A549 (cell line): ENCODE results near the gene PRKACG. TPM values are rescaled to one million over a fixed set of nuclear protein-coding genes. Genes with fewer than 3 reads are reported as not detected.
"Not testable (repeated sequence)": the region's sequence is repeated elsewhere in the genome, so short reads cannot be mapped to it uniquely, and the experiment has no call there.

Experiments
- ATAC-seq, 2 experiments: fragments of 200-7000 bp in 1 of 2; fragments of >200 bp in 1 of 2; cut with Nextera tagmentation in 1 of 2; cut with Tn5 transposase in 1 of 2; 3 replicates each; pipeline versions ENCODE4 v1.8.0 to v1.9.1; 2018 to 2020; ENCODE audit warnings: mild to moderate bottlenecking in 1 of 2, moderate library complexity in 1 of 2
- CTCF ChIA-PET: fragments of 300-600 bp; sonication (Branson Sonifier 250); formaldehyde crosslinking; extraction: SDS; loops from one replicate; lab custom pipeline; 2021; ENCODE audit warnings: antibody characterized with exemption, inconsistent platforms; lab: Yijun Ruan, JAX
- POLR2A ChIA-PET: fragments of 350-600 bp; formaldehyde crosslinking; extraction: SDS; loops from one replicate; lab custom pipeline; 2021; ENCODE audit warnings: antibody characterized with exemption, inconsistent platforms; lab: Yijun Ruan, JAX
- DNase-seq, 2 experiments: peaks; one replicate each; pipeline versions ENCODE4 v3.0.0 to v3.0.0-alpha.2; 2011 to 2016; ENCODE audit warnings: low read depth in 1 of 2, low spot score in 1 of 2
- FAIRE-seq: peaks from 2 replicates; lab custom pipeline; 2011; peaks lifted over from hg19 to GRCh38; lab: Jason Lieb, UNC
- H3K27ac ChIP-seq, 2 experiments: fragments of >200 bp; sonication (Bioruptor Twin); formaldehyde crosslinking; 3 replicates each; pipeline ENCODE4 v1.5.1; 2016 to 2017
- H3K4me1 ChIP-seq: fragments of >200 bp; sonication (Bioruptor Twin); formaldehyde crosslinking; 3 replicates; pipeline ENCODE4 v1.6.1; 2016
- H3K4me2 ChIP-seq: fragments of >200 bp; sonication (Bioruptor Twin); formaldehyde crosslinking; 3 replicates; pipeline ENCODE4 v1.6.1; 2016
- H3K4me3 ChIP-seq: fragments of >200 bp; sonication (Bioruptor Twin); formaldehyde crosslinking; 3 replicates; pipeline ENCODE4 v1.5.1; 2016
- H3K9me3 ChIP-seq: fragments of >200 bp; sonication (Bioruptor Twin); formaldehyde crosslinking; 3 replicates; pipeline ENCODE4 v1.6.1; 2016
- CHD4 ChIP-seq: fragments of 200-600 bp; sonication (generic); IDR thresholded peaks from 2 replicates; pipeline ENCODE4 v1.6.1; 2016; ENCODE audit warnings: antibody characterized with exemption, mild to moderate bottlenecking, borderline replicate concordance
- EHF ChIP-seq: fragments of 250-450 bp; sonication (Bioruptor Pico); IDR thresholded peaks from 2 replicates; pipeline ENCODE4 v1.5.0; 2020; ENCODE audit warnings: mild to moderate bottlenecking
- EHMT2 ChIP-seq: fragments of 200-600 bp; sonication (generic); IDR thresholded peaks from 2 replicates; pipeline ENCODE4 v1.6.1; 2016; ENCODE audit warnings: antibody characterized with exemption, low read depth, mild to moderate bottlenecking, moderate library complexity
- EP300 ChIP-seq, 2 experiments: fragments of >200 bp; sonication (Bioruptor Twin); formaldehyde crosslinking; IDR thresholded peaks; 2 replicates in 1 of 2; 3 replicates in 1 of 2; pipeline ENCODE4 v1.6.1; 2016 to 2017
- FOSB ChIP-seq: fragments of 250-450 bp; sonication (Bioruptor Pico); IDR thresholded peaks from 2 replicates; pipeline ENCODE4 v1.5.0; 2020; ENCODE audit warnings: mild to moderate bottlenecking, moderate library complexity
- FOXS1 ChIP-seq: fragments of 250-450 bp; sonication (Bioruptor Pico); IDR thresholded peaks from 2 replicates; pipeline ENCODE4 v1.5.0; 2020; ENCODE audit warnings: mild to moderate bottlenecking, moderate library complexity
- GATA3 ChIP-seq: IDR thresholded peaks from 2 replicates; pipeline ENCODE4 v1.6.1; 2012; ENCODE audit warnings: borderline replicate concordance
- HES2 ChIP-seq: fragments of >200 bp; sonication (Bioruptor Twin); formaldehyde crosslinking; IDR thresholded peaks from 2 replicates; pipeline ENCODE4 v1.6.1; 2016
- HOXB13 ChIP-seq: fragments of 250-450 bp; sonication (Bioruptor Pico); IDR thresholded peaks from 2 replicates; pipeline ENCODE4 v1.5.0; 2020; ENCODE audit warnings: low read depth, mild to moderate bottlenecking, moderate library complexity
- HOXB5 ChIP-seq: fragments of 250-450 bp; sonication (Bioruptor Pico); IDR thresholded peaks from 2 replicates; pipeline ENCODE4 v1.5.0; 2020; ENCODE audit warnings: mild to moderate bottlenecking, moderate library complexity
- KDM1A ChIP-seq: fragments of 200-600 bp; sonication (generic); IDR thresholded peaks from 2 replicates; pipeline ENCODE4 v1.6.1; 2016; ENCODE audit warnings: low read depth, mild to moderate bottlenecking
- KDM5A ChIP-seq: fragments of 200-600 bp; sonication (generic); IDR thresholded peaks from 2 replicates; pipeline ENCODE4 v1.6.1; 2016; ENCODE audit warnings: antibody characterized with exemption, mild to moderate bottlenecking
- MAFK ChIP-seq: fragments of 450-650 bp; IDR thresholded peaks from 2 replicates; pipeline ENCODE4 v1.6.1; 2014; ENCODE audit not compliant: partially characterized antibody
- MAX ChIP-seq: IDR thresholded peaks from 2 replicates; pipeline ENCODE4 v1.6.1; 2012
- MYC ChIP-seq: IDR thresholded peaks from 2 replicates; pipeline ENCODE4 v1.6.1; 2012; ENCODE audit warnings: mild to moderate bottlenecking, inconsistent platforms, low read length, improper control_type of control experiment, borderline replicate concordance
- POLR2A ChIP-seq: IDR thresholded peaks from 2 replicates; pipeline ENCODE4 v1.6.1; 2012; ENCODE audit warnings: mild to moderate bottlenecking, low read length
- RAD21 ChIP-seq, 2 experiments: fragments of >200 bp in 1 of 2; sonication (Bioruptor Twin) in 1 of 2; formaldehyde crosslinking in 1 of 2; IDR thresholded peaks in 1 of 2; conservative IDR thresholded peaks in 1 of 2; 2 replicates in 1 of 2; 3 replicates in 1 of 2; pipeline ENCODE4 v1.6.1; 2012 to 2018; ENCODE audit warnings: inconsistent platforms in 1 of 2
- RARB ChIP-seq: fragments of 250-450 bp; sonication (Bioruptor Pico); IDR thresholded peaks from 2 replicates; pipeline ENCODE4 v1.8.0; 2021; ENCODE audit warnings: mild to moderate bottlenecking, moderate library complexity
- RFX5 ChIP-seq: fragments of 450-650 bp; IDR thresholded peaks from 2 replicates; pipeline ENCODE4 v1.7.1; 2014; ENCODE audit warnings: antibody characterized with exemption, mild to moderate bottlenecking, moderate library complexity
- SMC3 ChIP-seq: fragments of >200 bp; sonication (Bioruptor Twin); formaldehyde crosslinking; IDR thresholded peaks from 3 replicates; pipeline ENCODE4 v1.6.1; 2018; ENCODE audit warnings: inconsistent platforms
- TFCP2L1 ChIP-seq: fragments of 250-450 bp; sonication (Bioruptor Pico); IDR thresholded peaks from 2 replicates; pipeline ENCODE4 v1.5.0; 2021; ENCODE audit warnings: mild to moderate bottlenecking
- ZC3H11A ChIP-seq: fragments of 450-650 bp; IDR thresholded peaks from 2 replicates; pipeline ENCODE4 v1.6.1; 2014; ENCODE audit warnings: antibody characterized with exemption, mild to moderate bottlenecking
- WGBS: methylation state at CpG from one replicate; pipeline ENCODE4 v1.1.6; 2017; ENCODE audit errors: missing lambda C conversion rate; 5-methylcytosine and 5-hydroxymethylcytosine counted together
- polyA plus RNA-seq, 4 experiments: library from polyadenylated mRNA; depleted of rRNA in 3 of 4; stranded (reverse); fragments of >200 nt; fragmentation: RNase III in 1 of 4; extraction: RNeasy Plus Mini Kit Qiagen cat#74134 plus additional on column Dnase treatment in 1 of 4; gene quantifications; 2 replicates in 3 of 4; 3 replicates in 1 of 4; pipeline ENCODE4 v1.2.3, GENCODE V29; 2011 to 2017
- TF ChIP-seq, protein P1 (sequence below): fragments of 200-600 bp; sonication (generic); IDR thresholded peaks from 2 replicates; pipeline ENCODE4 v1.6.1; 2016; ENCODE audit warnings: antibody characterized with exemption, mild to moderate bottlenecking, moderate library complexity
- TF ChIP-seq, protein P2 (sequence below): fragments of >200 bp; sonication (Bioruptor Twin); formaldehyde crosslinking; IDR thresholded peaks from 3 replicates; pipeline ENCODE4 v1.6.1; 2016

PRKACG gene
- polyA plus RNA-seq, 2 of the 4 experiments (the other 2 are of a cell fraction) = not detected

- CTCF ChIA-PET = interaction anchor here (0.6 to 1.9 kb wide), 2 partner anchors 38 to 412 kb away, joined by 3 to 5 read pairs; no protein-coding TSS in a partner anchor
- FAIRE-seq = no peak
Observed at GRCh38 chr9:68995776-68996175, 18.1 kb downstream of the PRKACG start.

DNA sequence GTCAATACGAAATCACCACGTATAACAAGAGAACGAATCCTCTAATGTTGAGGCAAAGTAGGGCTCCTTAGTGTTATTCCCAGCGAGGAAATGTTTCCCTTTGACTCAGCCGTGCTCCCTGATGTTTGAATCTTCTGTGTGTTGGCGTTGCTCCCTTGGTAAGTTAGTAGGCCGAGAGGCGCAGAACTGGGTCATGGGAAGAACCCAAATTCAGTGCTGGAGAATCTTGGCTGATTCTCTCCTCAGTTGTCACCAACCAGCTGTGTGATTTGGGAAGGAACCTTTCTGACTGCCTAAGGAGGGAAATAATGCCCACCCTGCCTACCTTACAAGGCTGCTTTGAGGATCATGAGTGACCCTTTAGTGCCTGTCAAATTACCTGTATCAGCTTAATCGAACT lies 22.5 kb downstream of the PRKACG start:
- no peaks in the 10 kb centered on the region for H3K9me3 ChIP-seq
- ChIA-PET POLR2A (no interaction called here), CTCF (interaction anchor here (1.4 kb wide), 1 partner anchor 408 kb away, joined by 5 read pairs; no protein-coding TSS in a partner anchor)
- ATAC-seq (no peak), DNase-seq (no peak), FAIRE-seq (no peak)
- no peak overlapping the region for H3K4me2 ChIP-seq
- H3K4me1 ChIP-seq = no peaks in the 10 kb centered on the region
- no peak overlapping the region for H3K27ac ChIP-seq
- 42% methylated on average over 9 of the region's 9 CpGs for WGBS
- TF ChIP-seq HOXB5 (CRISPR knock-in tag) (no peak), RFX5 (no peak), KDM1A (no peak), MAFK (no peak), FOSB (CRISPR knock-in tag) (no peak), EHMT2 (no peak), SMC3 (no peak), RARB (CRISPR knock-in tag) (no peak), ZC3H11A (no peak), POLR2A (no peak)
- H3K4me3 ChIP-seq = no peak overlapping the region

More at GRCh38 chr9:68995776-68996175, 18.1 kb downstream of the PRKACG start:
- TF ChIP-seq EHF (CRISPR knock-in tag) (no peak), TFCP2L1 (CRISPR knock-in tag) (no peak), HOXB13 (CRISPR knock-in tag) (no peak), MYC (no peak), RFX5 (no peak), HES2 (no peak), MAX (no peak), RAD21 (conservative IDR thresholded peaks at IDR 0.05 in 1 of 2, IDR thresholded peaks at IDR 0.05 in 1 of 2) (no peak), CHD4 (no peak), RARB (CRISPR knock-in tag) (no peak), FOXS1 (CRISPR knock-in tag) (no peak), KDM1A (no peak), EP300 (IDR thresholded peaks at IDR 0.05) (no peak), GATA3 (no peak), KDM5A (no peak)
- TF ChIP-seq, protein P1, sequence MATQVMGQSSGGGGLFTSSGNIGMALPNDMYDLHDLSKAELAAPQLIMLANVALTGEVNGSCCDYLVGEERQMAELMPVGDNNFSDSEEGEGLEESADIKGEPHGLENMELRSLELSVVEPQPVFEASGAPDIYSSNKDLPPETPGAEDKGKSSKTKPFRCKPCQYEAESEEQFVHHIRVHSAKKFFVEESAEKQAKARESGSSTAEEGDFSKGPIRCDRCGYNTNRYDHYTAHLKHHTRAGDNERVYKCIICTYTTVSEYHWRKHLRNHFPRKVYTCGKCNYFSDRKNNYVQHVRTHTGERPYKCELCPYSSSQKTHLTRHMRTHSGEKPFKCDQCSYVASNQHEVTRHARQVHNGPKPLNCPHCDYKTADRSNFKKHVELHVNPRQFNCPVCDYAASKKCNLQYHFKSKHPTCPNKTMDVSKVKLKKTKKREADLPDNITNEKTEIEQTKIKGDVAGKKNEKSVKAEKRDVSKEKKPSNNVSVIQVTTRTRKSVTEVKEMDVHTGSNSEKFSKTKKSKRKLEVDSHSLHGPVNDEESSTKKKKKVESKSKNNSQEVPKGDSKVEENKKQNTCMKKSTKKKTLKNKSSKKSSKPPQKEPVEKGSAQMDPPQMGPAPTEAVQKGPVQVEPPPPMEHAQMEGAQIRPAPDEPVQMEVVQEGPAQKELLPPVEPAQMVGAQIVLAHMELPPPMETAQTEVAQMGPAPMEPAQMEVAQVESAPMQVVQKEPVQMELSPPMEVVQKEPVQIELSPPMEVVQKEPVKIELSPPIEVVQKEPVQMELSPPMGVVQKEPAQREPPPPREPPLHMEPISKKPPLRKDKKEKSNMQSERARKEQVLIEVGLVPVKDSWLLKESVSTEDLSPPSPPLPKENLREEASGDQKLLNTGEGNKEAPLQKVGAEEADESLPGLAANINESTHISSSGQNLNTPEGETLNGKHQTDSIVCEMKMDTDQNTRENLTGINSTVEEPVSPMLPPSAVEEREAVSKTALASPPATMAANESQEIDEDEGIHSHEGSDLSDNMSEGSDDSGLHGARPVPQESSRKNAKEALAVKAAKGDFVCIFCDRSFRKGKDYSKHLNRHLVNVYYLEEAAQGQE = no peak
- TF ChIP-seq, protein P2, sequence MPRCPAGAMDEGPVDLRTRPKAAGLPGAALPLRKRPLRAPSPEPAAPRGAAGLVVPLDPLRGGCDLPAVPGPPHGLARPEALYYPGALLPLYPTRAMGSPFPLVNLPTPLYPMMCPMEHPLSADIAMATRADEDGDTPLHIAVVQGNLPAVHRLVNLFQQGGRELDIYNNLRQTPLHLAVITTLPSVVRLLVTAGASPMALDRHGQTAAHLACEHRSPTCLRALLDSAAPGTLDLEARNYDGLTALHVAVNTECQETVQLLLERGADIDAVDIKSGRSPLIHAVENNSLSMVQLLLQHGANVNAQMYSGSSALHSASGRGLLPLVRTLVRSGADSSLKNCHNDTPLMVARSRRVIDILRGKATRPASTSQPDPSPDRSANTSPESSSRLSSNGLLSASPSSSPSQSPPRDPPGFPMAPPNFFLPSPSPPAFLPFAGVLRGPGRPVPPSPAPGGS = no peak
- Histone ChIP-seq H3K27ac (no peak overlapping the region), H3K9me3 (no peaks in the 10 kb centered on the region), H3K4me3 (no peak overlapping the region), H3K4me2 (no peak overlapping the region), H3K4me1 (no peaks in the 10 kb centered on the region)
- 49% methylated on average over 3 of the region's 3 CpGs for WGBS
- POLR2A ChIA-PET = no interaction called here
- DNase-seq = no peak
- no peak for ATAC-seq

GRCh38 chr9:68986949-68987348 lies 27.0 kb downstream of the PRKACG start:
- CTCF ChIA-PET, ATAC-seq, DNase-seq: not testable (repeated sequence)

More at GRCh38 chr9:68986949-68987348, 27.0 kb downstream of the PRKACG start:
- POLR2A ChIA-PET, H3K4me3 ChIP-seq, FAIRE-seq, H3K4me2 ChIP-seq, H3K4me1 ChIP-seq, H3K9me3 ChIP-seq, H3K27ac ChIP-seq: not testable (repeated sequence)
- WGBS = 63% methylated on average over 7 of the region's 7 CpGs
